ENCODE data around the gene ACTG2.

GRCh38 chr2:73925853-73926492 lies 33.2 kb downstream of the ACTG2 start:
- TF ChIP-seq CTCF (IDR thresholded peaks at IDR 0.05): no peak
- TF ChIP-seq EZH2 (IDR thresholded peaks at IDR 0.05): no peak
